RWPE1 (cell line): Measurements from ENCODE around the gene SIN3A.
A peak's percentile ranks its signal among the peaks of the same experiment; 100 is the strongest.
"Not testable (repeated sequence)": the region's sequence is repeated elsewhere in the genome, so short reads cannot be mapped to it uniquely, and the experiment has no call there.

ENCODE experiments used
- CTCF ChIA-PET: fragments of 350-600 bp; sonication (Branson Sonifier 250); formaldehyde crosslinking; extraction: SDS; loops from one replicate; lab custom pipeline; 2021; lab: Yijun Ruan, JAX
- POLR2A ChIA-PET: fragments of 400-600 bp; formaldehyde crosslinking; extraction: SDS; loops from one replicate; lab custom pipeline; 2020; ENCODE audit warnings: antibody characterized with exemption; ENCODE audit not compliant: low non-redundant PET; lab: Yijun Ruan, JAX
- DNase-seq: peaks from one replicate; pipeline ENCODE4 v3.0.0; 2012; ENCODE audit warnings: low spot score
- H3K27ac ChIP-seq: fragments of 450-650 bp; 2 replicates; pipeline ENCODE4 v1.5.1; 2017
- TF ChIP-seq, protein P1 (sequence below): fragments of 450-650 bp; conservative IDR thresholded peaks from 2 replicates; pipeline ENCODE4 v1.5.1; 2017; ENCODE audit warnings: low read depth, mild to moderate bottlenecking

The SIN3A gene

DNA sequence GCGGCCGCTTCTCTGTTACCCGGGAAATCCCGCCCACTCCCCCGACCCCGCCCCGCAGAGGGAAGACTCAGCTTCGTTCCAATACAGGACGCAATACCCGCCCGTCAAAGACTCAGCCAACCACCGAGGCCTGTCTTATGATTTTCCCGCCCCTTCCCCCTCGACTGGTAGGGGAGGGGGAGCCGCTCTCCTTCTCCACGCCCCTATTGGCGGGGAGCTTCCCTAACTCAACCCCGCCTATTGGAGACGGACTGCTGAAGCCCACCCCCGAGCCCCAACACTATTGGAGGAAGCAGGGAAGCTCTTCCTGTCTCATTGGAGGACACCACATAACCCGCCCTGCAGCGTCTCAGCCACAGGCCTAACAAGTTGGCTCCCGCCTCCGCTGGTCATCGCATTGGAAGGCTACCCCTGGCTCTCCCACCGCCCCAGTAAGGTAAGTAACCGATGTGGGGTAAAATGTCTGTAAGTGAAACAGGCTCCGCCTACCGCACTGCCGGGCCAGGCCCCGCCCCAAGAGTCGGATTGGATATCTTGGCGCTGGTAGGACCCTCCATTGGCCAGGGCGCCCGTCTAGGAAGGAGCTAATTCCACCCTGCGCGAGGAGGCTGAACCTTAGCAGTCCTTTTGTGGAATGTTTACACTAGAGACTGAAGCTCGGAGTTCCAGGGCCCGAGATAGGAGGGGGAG is at the start of gene SIN3A:
Gene SIN3A, minus strand, starts transcription at position 17 of the 690 bp plus-strand sequence. CDS start 21,315 bp downstream, outside the sequence.
- ChIA-PET POLR2A (interaction anchor here (0.6 to 1.6 kb wide), 3 partner anchors 38 to 83 kb away, joined by 3 to 8 read pairs (median 4); partner anchors contain the start of gene MAN2C1), CTCF (no interaction called here)
- DNase-seq: peak; percentile 96
- TF ChIP-seq, protein P1, sequence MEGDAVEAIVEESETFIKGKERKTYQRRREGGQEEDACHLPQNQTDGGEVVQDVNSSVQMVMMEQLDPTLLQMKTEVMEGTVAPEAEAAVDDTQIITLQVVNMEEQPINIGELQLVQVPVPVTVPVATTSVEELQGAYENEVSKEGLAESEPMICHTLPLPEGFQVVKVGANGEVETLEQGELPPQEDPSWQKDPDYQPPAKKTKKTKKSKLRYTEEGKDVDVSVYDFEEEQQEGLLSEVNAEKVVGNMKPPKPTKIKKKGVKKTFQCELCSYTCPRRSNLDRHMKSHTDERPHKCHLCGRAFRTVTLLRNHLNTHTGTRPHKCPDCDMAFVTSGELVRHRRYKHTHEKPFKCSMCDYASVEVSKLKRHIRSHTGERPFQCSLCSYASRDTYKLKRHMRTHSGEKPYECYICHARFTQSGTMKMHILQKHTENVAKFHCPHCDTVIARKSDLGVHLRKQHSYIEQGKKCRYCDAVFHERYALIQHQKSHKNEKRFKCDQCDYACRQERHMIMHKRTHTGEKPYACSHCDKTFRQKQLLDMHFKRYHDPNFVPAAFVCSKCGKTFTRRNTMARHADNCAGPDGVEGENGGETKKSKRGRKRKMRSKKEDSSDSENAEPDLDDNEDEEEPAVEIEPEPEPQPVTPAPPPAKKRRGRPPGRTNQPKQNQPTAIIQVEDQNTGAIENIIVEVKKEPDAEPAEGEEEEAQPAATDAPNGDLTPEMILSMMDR: no peak
- H3K27ac ChIP-seq: peak within 1 kb of the TSS; percentile 99

DNA sequence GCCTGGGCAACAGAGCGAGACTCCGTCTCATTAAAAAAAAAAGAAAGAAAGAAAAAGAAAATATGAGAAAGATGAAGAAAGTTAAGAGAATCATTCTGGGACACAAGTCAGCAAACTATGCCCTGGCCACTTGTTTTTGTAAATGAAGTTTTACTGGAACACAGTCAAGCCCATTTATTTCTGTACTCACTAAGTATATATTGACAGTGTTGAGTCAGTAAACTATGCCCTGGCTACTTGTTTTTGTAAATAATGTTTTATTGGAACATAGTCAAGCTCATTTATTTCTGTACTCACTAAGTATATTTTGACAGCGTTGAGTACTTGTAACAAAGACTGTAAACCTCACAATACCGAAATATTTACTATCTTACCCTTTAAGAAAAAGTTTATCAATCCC is 42.2 kb upstream of the SIN3A start:
- H3K27ac ChIP-seq: no peak overlapping the region
- TF ChIP-seq, protein P1: no peak
- POLR2A ChIA-PET: no interaction called here
- DNase-seq: no peak
- CTCF ChIA-PET: interaction anchor here (0.6 kb wide), 1 partner anchor 71 kb away, joined by 4 read pairs; no protein-coding TSS in a partner anchor

DNA sequence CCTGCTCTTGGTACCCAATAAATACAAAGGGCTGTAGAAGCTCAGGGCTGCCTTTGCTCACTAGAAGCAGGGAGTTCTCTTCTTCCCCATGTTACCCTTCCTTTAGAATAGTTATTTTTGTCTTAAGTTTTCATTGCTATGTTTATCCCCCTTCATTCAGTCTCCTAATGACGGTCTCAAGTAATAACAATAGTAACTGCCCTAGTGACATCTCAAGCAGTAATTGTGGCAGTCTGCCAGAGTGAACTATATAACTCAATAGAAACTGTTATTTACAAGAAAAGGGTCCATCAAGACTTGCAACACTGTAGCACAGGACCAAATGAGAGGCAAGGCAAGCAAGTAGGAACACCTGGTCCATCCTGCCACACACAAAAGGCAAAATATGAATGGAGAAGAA is 32.5 kb upstream of the SIN3A start:
- TF ChIP-seq, protein P1: no peak
- ChIA-PET CTCF (interaction anchor here (0.6 to 0.9 kb wide), 2 partner anchors 24 to 75 kb away, joined by 4 to 6 read pairs; no protein-coding TSS in a partner anchor), POLR2A (no interaction called here)
- DNase-seq: no peak
- H3K27ac ChIP-seq: no peak overlapping the region

DNA sequence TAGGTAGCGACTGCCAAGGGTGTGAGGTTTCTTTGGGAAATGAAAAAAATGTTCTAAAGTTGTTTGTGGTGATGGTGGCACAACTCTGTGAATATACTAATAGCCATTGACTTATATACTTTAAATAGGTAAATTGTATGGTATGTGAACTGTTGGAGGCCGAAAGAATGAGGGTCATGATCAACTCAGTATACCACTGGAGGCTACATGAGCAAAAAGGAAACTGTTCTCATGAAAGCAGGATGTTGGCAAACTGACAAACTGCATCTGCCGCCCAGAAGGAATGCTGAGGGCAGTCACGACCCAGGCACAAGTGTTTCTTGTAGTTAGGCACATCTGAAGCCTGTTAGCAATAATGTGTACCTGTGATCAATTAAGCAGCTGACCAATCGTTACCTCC is 32.1 kb upstream of the SIN3A start:
- CTCF ChIA-PET, H3K27ac ChIP-seq, DNase-seq, POLR2A ChIA-PET: not testable (repeated sequence)

DNA sequence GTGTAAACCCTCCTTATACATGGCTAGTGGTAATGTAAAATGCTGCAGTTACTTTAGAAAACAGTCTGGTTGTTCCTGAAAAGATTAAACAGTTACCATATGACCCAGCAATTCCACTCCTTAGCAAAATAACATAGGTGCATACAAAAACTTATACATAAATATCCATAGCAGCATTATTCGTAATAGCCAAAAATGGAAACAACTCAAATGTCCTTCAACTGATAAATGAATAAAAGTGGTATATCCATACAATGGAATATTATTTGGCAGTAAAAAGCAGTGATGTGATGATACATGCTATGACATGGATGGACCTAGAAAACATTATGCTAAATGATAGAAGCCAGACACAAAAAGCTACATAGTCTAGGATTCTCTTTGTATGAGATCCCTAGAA is 31.6 kb upstream of the SIN3A start:
- no peak overlapping the region for H3K27ac ChIP-seq
- CTCF ChIA-PET: no interaction called here
- TF ChIP-seq, protein P1: no peak
- POLR2A ChIA-PET: no interaction called here
- DNase-seq: no peak

DNA sequence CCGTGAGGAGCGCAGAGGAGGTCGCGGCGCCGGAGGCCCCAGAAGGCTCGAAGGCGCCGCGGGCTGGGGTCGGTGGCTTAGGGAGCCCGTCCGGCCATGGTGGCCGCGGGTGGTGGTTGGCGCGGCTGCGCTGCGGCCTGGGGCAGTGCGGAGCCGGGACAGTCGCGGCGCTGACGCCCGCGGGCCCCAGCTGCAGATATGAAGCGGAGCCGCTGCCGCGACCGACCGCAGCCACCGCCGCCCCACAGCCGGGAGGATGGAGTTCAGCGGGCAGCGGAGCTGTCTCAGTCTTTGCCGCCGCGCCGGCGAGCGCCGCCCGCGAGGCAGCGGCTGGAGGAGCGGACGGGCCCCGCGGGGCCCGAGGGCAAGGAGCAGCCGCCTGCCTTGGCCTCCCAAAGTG is 29.0 kb upstream of the SIN3A start:
- DNase-seq, H3K27ac ChIP-seq, CTCF ChIA-PET, POLR2A ChIA-PET: not testable (repeated sequence)

DNA sequence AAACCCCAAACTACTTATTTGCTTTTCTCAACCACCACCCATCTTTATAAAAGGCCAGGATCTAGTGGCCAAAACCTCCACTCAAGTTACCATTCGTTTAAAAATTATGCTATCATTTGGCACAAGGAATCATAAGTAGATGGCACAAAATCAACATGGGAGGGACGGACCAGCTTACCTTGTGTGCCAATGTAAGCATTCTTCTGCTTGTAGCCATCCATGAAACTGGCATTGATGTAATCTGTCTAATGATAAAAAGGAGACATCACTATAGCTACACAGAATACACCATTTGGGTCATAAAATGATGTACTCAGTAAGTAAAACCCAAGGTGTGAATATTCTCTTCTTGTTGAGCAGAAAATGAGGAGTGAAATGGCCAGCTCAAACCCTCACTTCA is 28.2 kb upstream of the SIN3A start:
- CTCF ChIA-PET: no interaction called here
- POLR2A ChIA-PET: no interaction called here
- DNase-seq: no peak
- H3K27ac ChIP-seq: no peak overlapping the region
- TF ChIP-seq, protein P1: no peak

DNA sequence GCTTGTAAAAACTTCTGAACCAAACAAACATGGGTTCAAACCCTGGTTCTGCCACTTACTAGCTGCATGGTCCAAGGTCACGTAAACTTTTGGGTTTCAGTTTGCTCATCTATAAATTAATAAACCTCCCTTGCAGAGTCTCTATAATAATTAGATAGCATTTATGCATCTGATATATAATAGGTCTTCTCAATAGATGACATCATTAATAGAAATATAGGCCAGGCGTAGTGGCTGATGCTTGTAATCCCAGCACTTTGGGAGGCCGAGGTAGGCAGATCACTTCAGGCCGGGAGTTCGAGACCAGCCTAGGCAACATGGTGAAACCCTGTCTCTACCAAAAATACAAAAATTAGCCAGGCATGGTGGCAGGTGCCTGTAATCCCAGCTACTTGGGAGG is 25.6 kb upstream of the SIN3A start:
- CTCF ChIA-PET, H3K27ac ChIP-seq, POLR2A ChIA-PET, DNase-seq: not testable (repeated sequence)
